GM23338 (cell line): Measurements from ENCODE around the gene SLC25A47. TPM values are rescaled to one million over a fixed set of nuclear protein-coding genes. Genes with fewer than 3 reads are reported as not detected.

Experiments
- ATAC-seq: fragments of 200-7000 bp; cut with Tn5 transposase; 3 replicates; pipeline ENCODE4 v1.9.1; 2020
- DNase-seq: peaks from one replicate; pipeline ENCODE4 v3.0.0-alpha.2; 2015; ENCODE audit warnings: low spot score
- H2AFZ ChIP-seq: fragments of 200-600 bp; sonication (generic); 2 replicates; pipeline ENCODE4 v1.8.0; 2016; ENCODE audit warnings: antibody characterized with exemption, mild to moderate bottlenecking, moderate library complexity
- H3F3A ChIP-seq: fragments of 200-600 bp; sonication (generic); replicated peaks from 2 replicates; pipeline ENCODE4 v1.8.0; 2017; ENCODE audit warnings: antibody characterized with exemption, mixed run types, low read depth
- H3K27ac ChIP-seq: fragments of 200-600 bp; sonication (generic); 2 replicates; pipeline ENCODE4 v1.6.1; 2016; ENCODE audit warnings: low read depth
- H3K27me3 ChIP-seq: fragments of 200-600 bp; sonication (generic); 2 replicates; pipeline ENCODE4 v1.8.0; 2016; ENCODE audit warnings: mild to moderate bottlenecking, mixed run types, moderate library complexity; ENCODE audit not compliant: insufficient read depth
- H3K36me3 ChIP-seq: fragments of 200-600 bp; sonication (generic); 2 replicates; pipeline ENCODE4 v1.8.0; 2016; ENCODE audit warnings: mild to moderate bottlenecking; ENCODE audit not compliant: insufficient read depth
- H3K4me1 ChIP-seq: fragments of 200-600 bp; sonication (generic); 2 replicates; pipeline ENCODE4 v1.8.0; 2016; ENCODE audit warnings: mild to moderate bottlenecking, moderate library complexity; ENCODE audit not compliant: insufficient read depth
- H3K4me2 ChIP-seq: fragments of 200-600 bp; sonication (generic); 2 replicates; pipeline ENCODE4 v1.7.1; 2017; ENCODE audit warnings: mixed run types
- H3K4me3 ChIP-seq: fragments of 200-600 bp; sonication (generic); 2 replicates; pipeline ENCODE4 v1.6.1; 2016; ENCODE audit warnings: mixed run types
- H3K79me2 ChIP-seq: fragments of 200-600 bp; sonication (generic); replicated peaks from 2 replicates; pipeline ENCODE4 v1.8.0; 2017; ENCODE audit warnings: mild to moderate bottlenecking; ENCODE audit not compliant: insufficient read depth
- H3K9me2 ChIP-seq: fragments of 200-600 bp; sonication (generic); 2 replicates; pipeline ENCODE4 v1.8.0; 2017; ENCODE audit not compliant: insufficient read depth
- H4K20me1 ChIP-seq: fragments of 200-600 bp; sonication (generic); replicated peaks from 2 replicates; pipeline ENCODE4 v1.8.0; 2017; ENCODE audit warnings: mild to moderate bottlenecking; ENCODE audit not compliant: insufficient read depth
- H3K27ac Mint-ChIP-seq: 2 replicates; pipeline ENCODE4 v1.8.0; 2020; ENCODE audit warnings: inconsistent platforms, mild to moderate bottlenecking, moderate library complexity, mixed read lengths
- H3K27me3 Mint-ChIP-seq: 3 replicates; pipeline ENCODE4 v1.8.0; 2022; ENCODE audit warnings: low read depth, mild to moderate bottlenecking, moderate library complexity, mixed read lengths, inconsistent platforms; ENCODE audit not compliant: insufficient read depth, poor library complexity
- H3K36me3 Mint-ChIP-seq: 3 replicates; pipeline ENCODE4 v1.8.0; 2021; ENCODE audit warnings: low read depth, mild to moderate bottlenecking, inconsistent platforms, moderate library complexity, mixed read lengths
- H3K4me1 Mint-ChIP-seq: 3 replicates; pipeline ENCODE4 v1.8.0; 2020; ENCODE audit warnings: mild to moderate bottlenecking, inconsistent platforms, mixed read lengths
- H3K4me3 Mint-ChIP-seq: 3 replicates; pipeline ENCODE4 v1.8.0; 2021; ENCODE audit warnings: moderate library complexity, mild to moderate bottlenecking, inconsistent platforms, mixed read lengths
- H3K9me3 Mint-ChIP-seq: 3 replicates; pipeline ENCODE4 v1.8.0; 2020; ENCODE audit warnings: moderate library complexity, mild to moderate bottlenecking, inconsistent platforms, mixed read lengths
- EZH2 ChIP-seq: fragments of 200-600 bp; sonication (generic); IDR thresholded peaks from one replicate; pipeline ENCODE4 v1.8.0; 2017; ENCODE audit warnings: antibody characterized with exemption, mild to moderate bottlenecking, low read depth; ENCODE audit not compliant: unreplicated experiment
- EZH2phosphoT487 ChIP-seq: fragments of 200-600 bp; sonication (generic); IDR thresholded peaks from one replicate; pipeline ENCODE4 v1.8.1; 2018; ENCODE audit warnings: antibody characterized with exemption; ENCODE audit not compliant: unreplicated experiment
- NANOG ChIP-seq: IDR thresholded peaks from 2 replicates; pipeline ENCODE4 v1.6.1; 2016; ENCODE audit warnings: antibody characterized with exemption, borderline replicate concordance
- POLR2AphosphoS5 ChIP-seq: IDR thresholded peaks from 2 replicates; pipeline ENCODE4 v1.6.1; 2016; ENCODE audit warnings: antibody characterized with exemption, low read depth
- STAT1 ChIP-seq: IDR thresholded peaks from one replicate; pipeline ENCODE4 v1.6.1; 2016; ENCODE audit warnings: antibody characterized with exemption; ENCODE audit not compliant: unreplicated experiment
- ZNF114 ChIP-seq: fragments of 250-450 bp; sonication (Bioruptor Pico); IDR thresholded peaks from 2 replicates; pipeline ENCODE4 v1.5.0; 2020; ENCODE audit warnings: mild to moderate bottlenecking, moderate library complexity
- ZNF331 ChIP-seq: fragments of 250-450 bp; sonication (Bioruptor Pico); IDR thresholded peaks from 2 replicates; pipeline ENCODE4 v1.5.0; 2020; ENCODE audit warnings: low read depth, mild to moderate bottlenecking, moderate library complexity
- polyA plus RNA-seq: library from polyadenylated mRNA; unstranded; fragments of >200 nt; fragmentation: Nextera tagmentation; extraction: Ambion mirVana; gene quantifications from 2 replicates; pipeline ENCODE4 v1.2.1, GENCODE V29; 2016
- total RNA-seq: library from RNA; depleted of rRNA; stranded (reverse); fragments of >200 nt; shearing (Covaris generic); gene quantifications from 2 replicates; pipeline ENCODE4 v1.2.3, GENCODE V29; 2014
- TF ChIP-seq, protein P1 (sequence below), 2 experiments: fragments of 200-600 bp in 1 of 2; sonication (generic) in 1 of 2; conservative IDR thresholded peaks; 2 replicates each; pipeline versions ENCODE4 v1.5.1 to v1.6.1; 2016 to 2017; ENCODE audit warnings: antibody characterized with exemption in 2 of 2, low read depth in 2 of 2, mild to moderate bottlenecking in 2 of 2, moderate library complexity in 1 of 2

SLC25A47 gene
- total and polyA plus RNA-seq, 2 experiments from 2014 or later, result not detected

DNA sequence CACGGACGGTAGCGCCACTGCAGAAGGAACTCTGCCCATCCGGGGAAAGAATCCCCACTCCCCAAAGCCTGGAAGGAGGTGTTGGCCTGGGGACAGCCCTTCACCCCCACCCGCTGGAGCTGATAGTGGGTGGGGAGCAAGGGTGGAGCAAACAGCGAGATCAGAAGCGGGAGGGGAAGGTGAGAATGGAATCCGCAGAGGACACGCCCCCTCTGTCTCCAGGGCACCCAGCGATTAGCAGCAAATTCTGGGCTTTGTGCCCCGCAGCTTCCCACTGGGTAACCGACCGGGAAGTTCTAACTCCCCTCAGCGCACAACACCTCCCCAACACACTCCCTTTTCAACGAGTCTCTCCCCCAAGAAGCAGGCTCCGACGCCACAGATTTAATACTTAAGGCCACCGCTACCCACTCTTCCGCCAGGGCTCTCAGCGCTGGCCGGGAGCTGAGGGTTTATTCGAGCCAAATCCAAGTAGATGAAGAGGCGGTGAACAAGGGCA, 18.3 kb upstream of the SLC25A47 start:
- Mint-ChIP-seq H3K4me3 (peak overlapping the region; percentile 89), H3K4me1 (peaks cover 43% of the 10 kb centered on the region), H3K27me3 (peaks cover 16% of the 10 kb centered on the region), H3K27ac (peak overlapping the region; percentile 92), H3K9me3 (no peaks in the 10 kb centered on the region), H3K36me3 (peaks cover 13% of the 10 kb centered on the region)
- H2AFZ ChIP-seq, result no peak overlapping the region
- peak overlapping the region; percentile 77 for H3K4me3 ChIP-seq
- peaks cover 6% of the 10 kb centered on the region; the same call in 1 of the 2 replicates for H3K27me3 ChIP-seq
- peak overlapping the region; percentile 85 for H3K27ac ChIP-seq
- peaks cover 41% of the 10 kb centered on the region for H4K20me1 ChIP-seq
- H3K79me2 ChIP-seq, result peaks cover 55% of the 10 kb centered on the region
- peaks cover 8% of the 10 kb centered on the region for H3K4me1 ChIP-seq
- H3K9me2 ChIP-seq, result no peaks in the 10 kb centered on the region
- TF ChIP-seq ZNF114 (CRISPR knock-in tag), result no peak
- TF ChIP-seq EZH2, result no peak
- peak; percentile 52 for TF ChIP-seq POLR2AphosphoS5
- no peak for TF ChIP-seq EZH2phosphoT487
- TF ChIP-seq, protein P1, sequence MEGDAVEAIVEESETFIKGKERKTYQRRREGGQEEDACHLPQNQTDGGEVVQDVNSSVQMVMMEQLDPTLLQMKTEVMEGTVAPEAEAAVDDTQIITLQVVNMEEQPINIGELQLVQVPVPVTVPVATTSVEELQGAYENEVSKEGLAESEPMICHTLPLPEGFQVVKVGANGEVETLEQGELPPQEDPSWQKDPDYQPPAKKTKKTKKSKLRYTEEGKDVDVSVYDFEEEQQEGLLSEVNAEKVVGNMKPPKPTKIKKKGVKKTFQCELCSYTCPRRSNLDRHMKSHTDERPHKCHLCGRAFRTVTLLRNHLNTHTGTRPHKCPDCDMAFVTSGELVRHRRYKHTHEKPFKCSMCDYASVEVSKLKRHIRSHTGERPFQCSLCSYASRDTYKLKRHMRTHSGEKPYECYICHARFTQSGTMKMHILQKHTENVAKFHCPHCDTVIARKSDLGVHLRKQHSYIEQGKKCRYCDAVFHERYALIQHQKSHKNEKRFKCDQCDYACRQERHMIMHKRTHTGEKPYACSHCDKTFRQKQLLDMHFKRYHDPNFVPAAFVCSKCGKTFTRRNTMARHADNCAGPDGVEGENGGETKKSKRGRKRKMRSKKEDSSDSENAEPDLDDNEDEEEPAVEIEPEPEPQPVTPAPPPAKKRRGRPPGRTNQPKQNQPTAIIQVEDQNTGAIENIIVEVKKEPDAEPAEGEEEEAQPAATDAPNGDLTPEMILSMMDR (conservative IDR thresholded peaks at IDR 0.05; ENCODE audit: low read depth in 2 of 2), result no peak
- no peak for TF ChIP-seq STAT1
- no peak for TF ChIP-seq ZNF331 (CRISPR knock-in tag)
- ATAC-seq (peak; percentile 15), DNase-seq (peak; percentile 87)
- peak overlapping the region; percentile 86 for H3K4me2 ChIP-seq
- H3K36me3 ChIP-seq, result no peaks in the 10 kb centered on the region
- peaks cover 16% of the 10 kb centered on the region for H3F3A ChIP-seq

DNA sequence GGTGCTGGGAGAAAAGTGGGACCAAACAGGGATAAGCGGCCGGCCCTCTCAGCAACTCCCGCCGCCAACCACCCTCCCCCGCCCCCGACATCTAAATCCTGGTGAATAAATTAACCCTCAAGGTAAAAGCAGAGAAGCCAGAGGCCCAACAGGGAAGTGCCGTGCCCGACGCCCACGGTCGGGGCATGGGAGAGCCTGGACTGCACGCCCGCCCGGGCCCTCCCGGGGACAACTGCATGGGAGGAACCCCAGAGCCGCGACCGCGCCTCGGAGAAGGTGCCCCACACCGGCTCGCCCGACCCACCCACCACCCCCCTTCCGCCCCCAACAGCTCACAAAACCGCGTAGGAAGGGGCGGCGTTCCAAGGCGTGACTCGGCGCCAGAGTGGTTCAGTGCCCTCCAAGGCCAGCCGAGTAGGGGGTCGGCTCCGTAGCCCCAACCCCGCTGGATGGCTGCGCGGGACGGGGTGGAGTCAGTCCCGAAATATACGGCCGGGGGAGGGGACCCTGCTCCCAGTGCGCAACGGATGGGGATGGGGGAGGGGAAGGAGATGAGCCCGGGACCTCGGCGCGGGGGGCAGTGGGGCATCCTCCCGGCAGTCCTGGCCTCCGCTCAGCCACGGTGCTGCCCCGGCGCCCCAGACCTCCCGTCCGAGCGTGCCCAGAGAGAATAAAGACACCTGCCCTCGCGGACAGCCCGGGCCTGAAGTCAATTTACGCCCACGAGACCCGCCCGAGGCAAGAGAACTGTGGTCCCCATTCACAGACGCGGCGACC, 17.6 kb upstream of the SLC25A47 start:
- Histone ChIP-seq H2AFZ (no peak overlapping the region; the same call in 1 of the 2 replicates), H3K79me2 (peaks cover 48% of the 10 kb centered on the region), H3K27ac (peak overlapping the region; percentile 81), H3K4me2 (peak overlapping the region; percentile 86), H4K20me1 (peaks cover 35% of the 10 kb centered on the region), H3F3A (peaks cover 16% of the 10 kb centered on the region), H3K9me2 (no peaks in the 10 kb centered on the region), H3K27me3 (peaks cover 6% of the 10 kb centered on the region; the same call in 1 of the 2 replicates), H3K36me3 (no peaks in the 10 kb centered on the region), H3K4me1 (peaks cover 8% of the 10 kb centered on the region), H3K4me3 (peak overlapping the region; percentile 77)
- peak; percentile 63 for DNase-seq
- TF ChIP-seq NANOG (no peak), EZH2phosphoT487 (no peak), POLR2AphosphoS5 (peak; percentile 14; the same call in 1 of the 2 replicates), ZNF114 (CRISPR knock-in tag) (no peak)
- Mint-ChIP-seq H3K4me3 (peak overlapping the region; percentile 89), H3K27ac (peak overlapping the region; percentile 92), H3K4me1 (peaks cover 43% of the 10 kb centered on the region), H3K27me3 (peaks cover 15% of the 10 kb centered on the region), H3K36me3 (peaks cover 13% of the 10 kb centered on the region), H3K9me3 (no peaks in the 10 kb centered on the region)
- ATAC-seq, result peak; percentile 15
